MCF 10A (cell line): ENCODE results near the gene RTL10. TPM values are rescaled to one million over a fixed set of nuclear protein-coding genes. Genes with fewer than 3 reads are reported as not detected.

Experiments
- Bru-seq: library from RNA; stranded (reverse); fragments of 400-500 nt; gene quantifications from one replicate; lab custom pipeline; 2021; lab: Mats Ljungman, UMichigan
- BruChase-seq, 2 experiments: library from RNA; stranded (reverse); fragments of 400-500 nt; gene quantifications; one replicate each; lab custom pipeline; 2021; lab: Mats Ljungman, UMichigan
- BruUV-seq: library from RNA; stranded (reverse); fragments of 400-500 nt; replicated peaks from 2 replicates; lab custom pipeline; 2021; lab: Mats Ljungman, UMichigan
- CTCF ChIA-PET: fragments of 300-600 bp; sonication (Branson Sonifier 250); formaldehyde crosslinking; extraction: SDS; loops from one replicate; lab custom pipeline; 2021; ENCODE audit warnings: antibody characterized with exemption, inconsistent platforms; lab: Yijun Ruan, JAX
- POLR2A ChIA-PET: fragments of 300-600, 350-650 bp; sonication (Branson Sonifier 250); formaldehyde crosslinking; extraction: SDS; loops from one replicate; lab custom pipeline; 2020; ENCODE audit warnings: antibody characterized with exemption, inconsistent platforms; lab: Yijun Ruan, JAX
- DNase-seq: peaks from one replicate; pipeline ENCODE4 v3.0.0-alpha.2; 2018; ENCODE audit not compliant: unreplicated experiment
- H3K27ac Mint-ChIP-seq: one replicate; pipeline ENCODE4 v1.8.0; 2022; ENCODE audit warnings: mild to moderate bottlenecking, low read depth, mixed read lengths; ENCODE audit not compliant: unreplicated experiment
- H3K27me3 Mint-ChIP-seq: one replicate; pipeline ENCODE4 v1.8.0; 2022; ENCODE audit warnings: mixed read lengths; ENCODE audit not compliant: insufficient read depth, unreplicated experiment
- H3K36me3 Mint-ChIP-seq: one replicate; pipeline ENCODE4 v1.8.0; 2022; ENCODE audit warnings: mild to moderate bottlenecking, moderate library complexity, mixed read lengths; ENCODE audit not compliant: insufficient read depth, unreplicated experiment
- H3K4me1 Mint-ChIP-seq: one replicate; pipeline ENCODE4 v1.8.0; 2022; ENCODE audit warnings: mixed read lengths; ENCODE audit not compliant: insufficient read depth, unreplicated experiment
- H3K4me3 Mint-ChIP-seq: one replicate; pipeline ENCODE4 v1.8.0; 2022; ENCODE audit warnings: mild to moderate bottlenecking, moderate library complexity, mixed read lengths; ENCODE audit not compliant: unreplicated experiment
- H3K9me3 Mint-ChIP-seq: one replicate; pipeline ENCODE4 v1.8.0; 2022; ENCODE audit warnings: mixed read lengths; ENCODE audit not compliant: unreplicated experiment
- CTCF ChIP-seq: fragments of 200-600 bp; IDR thresholded peaks from one replicate; pipeline ENCODE4 v1.8.0; 2022; ENCODE audit warnings: antibody characterized with exemption, mild to moderate bottlenecking; ENCODE audit not compliant: unreplicated experiment
- intact Hi-C: fragments of 100-400 bp; cut with micrococcal nuclease; formaldehyde crosslinking; loops from 2 replicates; pipeline ENCODE4 v1.14.1; 2022
- long read RNA-seq: library from polyadenylated mRNA; stranded (forward); transcript quantifications from one replicate; pipeline ENCODE4 v2.0.0, GENCODE V29; 2022
- total RNA-seq: library from RNA; stranded (reverse); gene quantifications from 2 replicates; pipeline ENCODE4 v1.2.3, GENCODE V29; 2022

RTL10 gene
- 16.8 and 20.6 TPM in 2 replicates for total RNA-seq
- percentile 75 among the genes with signal in this experiment for Bru-seq, nascent RNA
- BruChase-seq, experiment 1, labeled RNA remaining after a 6-hour chase: percentile 83 among the genes with signal in this experiment
- BruChase-seq, experiment 2, labeled RNA remaining after a 2-hour chase: percentile 95 among the genes with signal in this experiment
- long read RNA-seq, full-length matches to known transcripts: 34 of 42 reads
- long read RNA-seq, partial matches to known transcripts: 0 of 42 reads
- long read RNA-seq, other reads (novel, unspliced or antisense): 8 of 42 reads

- Mint-ChIP-seq H3K27me3 (no peaks in the 10 kb centered on the region), H3K4me3 (peak within 1 kb of the TSS; percentile 86), H3K4me1 (peaks cover 21% of the 10 kb centered on the region), H3K27ac (peak within 1 kb of the TSS; percentile 86), H3K9me3 (no peaks in the 10 kb centered on the region), H3K36me3 (peaks cover 21% of the 10 kb centered on the region)
- CTCF ChIA-PET: interaction anchor here (0.6 to 1.2 kb wide), 6 partner anchors 13 to 753 kb away, joined by 3 to 4 read pairs (median 3); no protein-coding TSS in a partner anchor
- BruUV-seq: no TSS peak
- TF ChIP-seq CTCF: no peak
- intact Hi-C loops: loop anchor here (1.0 to 2.0 kb wide), 3 partner anchors 26 to 55 kb away; no protein-coding TSS in a partner anchor
- POLR2A ChIA-PET: interaction anchor here (0.6 to 3.8 kb wide), 25 partner anchors 10 to 423 kb away, joined by 3 to 53 read pairs (median 5); partner anchors contain the start of genes HIRA, TRMT2A and TXNRD2
- peak; percentile 96 for DNase-seq
Measured at GRCh38 chr22:19854778-19855503, at the start of gene RTL10, which contains the start of gene GNB1L. Gene RTL10 (minus strand): TSS chr22:19854874. CDS start chr22:19852261, 2,613 bp downstream. Gene GNB1L (minus strand): TSS chr22:19854874. CDS start chr22:19821355, 33,519 bp downstream.

- peaks cover 6% of the 10 kb centered on the region for H3K36me3 Mint-ChIP-seq
- no peaks in the 10 kb centered on the region for H3K27me3 Mint-ChIP-seq
- no TSS peak for BruUV-seq
- intact Hi-C loops: no loop called here
- H3K4me1 Mint-ChIP-seq: no peaks in the 10 kb centered on the region
- no peak for DNase-seq
- H3K27ac Mint-ChIP-seq: no peak overlapping the region
- POLR2A ChIA-PET: no interaction called here
- no peaks in the 10 kb centered on the region for H3K9me3 Mint-ChIP-seq
- CTCF ChIA-PET: interaction anchor here (1.8 to 2.7 kb wide), 2 partner anchors 148 to 174 kb away, joined by 7 to 18 read pairs; no protein-coding TSS in a partner anchor
- no peak overlapping the region for H3K4me3 Mint-ChIP-seq
- no peak for TF ChIP-seq CTCF
Measured at GRCh38 chr22:19904174-19904856, 49.6 kb upstream of the RTL10 start.

- intact Hi-C loops: no loop called here
- DNase-seq: no peak
- Mint-ChIP-seq H3K4me3 (no peak overlapping the region), H3K27me3 (no peaks in the 10 kb centered on the region), H3K4me1 (no peaks in the 10 kb centered on the region), H3K36me3 (peaks cover 12% of the 10 kb centered on the region), H3K9me3 (no peaks in the 10 kb centered on the region), H3K27ac (no peak overlapping the region)
- ChIA-PET CTCF (interaction anchor here (1.3 kb wide), 2 partner anchors 9 to 173 kb away, joined by 3 to 5 read pairs; no protein-coding TSS in a partner anchor), POLR2A (no interaction called here)
- no TSS peak for BruUV-seq
- TF ChIP-seq CTCF: no peak
Measured at GRCh38 chr22:19903513-19903912, 48.8 kb upstream of the RTL10 start.
